PC-9 (cell line): ENCODE data around the gene DYSF.

Experiments used
- CTCF ChIP-seq: fragments of 200-600 bp; sonication (generic); conservative IDR thresholded peaks from 2 replicates; pipeline ENCODE4 v1.6.1; 2017; ENCODE audit warnings: mixed run types, antibody characterized with exemption, mild to moderate bottlenecking, moderate library complexity
- EZH2 ChIP-seq: fragments of 200-600 bp; sonication (generic); IDR thresholded peaks from 2 replicates; pipeline ENCODE4 v1.8.0; 2017; ENCODE audit warnings: antibody characterized with exemption, low read depth

DNA sequence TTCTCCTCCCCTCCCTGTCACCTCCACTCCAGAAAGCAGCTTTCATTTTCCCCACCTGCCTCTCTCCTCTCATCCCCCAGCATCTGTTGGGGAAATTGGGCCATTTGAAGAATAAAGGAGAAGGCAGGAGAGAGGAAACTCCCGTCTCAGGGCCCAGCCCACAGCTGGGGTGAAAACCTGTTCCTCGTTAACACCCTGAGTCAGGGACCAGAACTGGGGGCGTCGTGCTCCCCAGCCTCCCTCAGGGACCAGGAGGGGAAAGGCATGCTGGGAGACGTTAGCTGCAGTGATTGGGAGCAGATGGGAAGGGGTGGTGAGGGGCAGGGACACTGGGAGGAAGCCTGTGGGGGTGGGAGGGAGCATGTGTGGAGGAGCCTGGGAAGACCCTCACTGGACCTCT, 251.3 kb downstream of the DYSF start:
- TF ChIP-seq EZH2, result no peak
- no peak for TF ChIP-seq CTCF
